Thymus (tissue), 11 donors: ENCODE measurements around the gene USP14. TPM values are rescaled to one million over a fixed set of nuclear protein-coding genes. Genes with fewer than 3 reads are reported as not detected.

ENCODE experiments used
- DNase-seq, 9 donors: peaks; one replicate each; pipeline ENCODE4 v3.0.0-alpha.2; 2013; ENCODE audit warnings: low spot score in 9 of 9, low read depth in 6 of 9, missing footprints in 1 of 9
- H3K27ac ChIP-seq, 2 donors: one replicate each; pipeline ENCODE4 v1.5.1; 2013; ENCODE audit warnings: control low read depth in 1 of 2, low read depth in 1 of 2, low read length in 1 of 2, mild to moderate bottlenecking in 1 of 2, moderate library complexity in 1 of 2
- H3K27me3 ChIP-seq, 2 donors: one replicate each; pipeline ENCODE4 v1.5.1; 2013; ENCODE audit warnings: low read length in 1 of 2; ENCODE audit not compliant: control insufficient read depth in 2 of 2, insufficient read depth in 1 of 2
- H3K36me3 ChIP-seq, 2 donors: one replicate each; pipeline ENCODE4 v1.5.1; 2013; ENCODE audit warnings: low read length in 1 of 2, mild to moderate bottlenecking in 1 of 2, moderate library complexity in 1 of 2; ENCODE audit not compliant: control insufficient read depth in 2 of 2, insufficient read depth in 2 of 2
- H3K4me1 ChIP-seq, 2 donors: one replicate each; pipeline ENCODE4 v1.5.1; 2013; ENCODE audit warnings: low read length in 2 of 2; ENCODE audit not compliant: control insufficient read depth in 2 of 2, insufficient read depth in 2 of 2
- H3K4me3 ChIP-seq, 2 donors: one replicate each; pipeline ENCODE4 v1.5.1; 2013; ENCODE audit warnings: low read length in 2 of 2, control low read depth in 1 of 2, mild to moderate bottlenecking in 1 of 2
- H3K9me3 ChIP-seq, 2 donors: one replicate each; pipeline ENCODE4 v1.5.1; 2013; ENCODE audit warnings: low read length in 1 of 2, mild to moderate bottlenecking in 1 of 2; ENCODE audit not compliant: control insufficient read depth in 2 of 2, insufficient read depth in 1 of 2
- WGBS: extraction: QIAGEN DNeasy Blood & Tissue Kit; methylation state at CpG from one replicate; pipeline ENCODE4 v1.1.7; 2013; 5-methylcytosine and 5-hydroxymethylcytosine counted together
- polyA plus RNA-seq: library from polyadenylated mRNA; stranded (reverse); fragments of 200-250 nt; gene quantifications from one replicate; pipeline ENCODE4 v1.2.3, GENCODE V29; 2013
- total RNA-seq: library from RNA; stranded (reverse); fragments of 120-200 nt; gene quantifications from one replicate; pipeline ENCODE4 v1.2.4, GENCODE V29; 2013
- donor health status: healthy.

The USP14 gene
- total and polyA plus RNA-seq, 2 donors, result 14.6 to 28.4 TPM

DNA sequence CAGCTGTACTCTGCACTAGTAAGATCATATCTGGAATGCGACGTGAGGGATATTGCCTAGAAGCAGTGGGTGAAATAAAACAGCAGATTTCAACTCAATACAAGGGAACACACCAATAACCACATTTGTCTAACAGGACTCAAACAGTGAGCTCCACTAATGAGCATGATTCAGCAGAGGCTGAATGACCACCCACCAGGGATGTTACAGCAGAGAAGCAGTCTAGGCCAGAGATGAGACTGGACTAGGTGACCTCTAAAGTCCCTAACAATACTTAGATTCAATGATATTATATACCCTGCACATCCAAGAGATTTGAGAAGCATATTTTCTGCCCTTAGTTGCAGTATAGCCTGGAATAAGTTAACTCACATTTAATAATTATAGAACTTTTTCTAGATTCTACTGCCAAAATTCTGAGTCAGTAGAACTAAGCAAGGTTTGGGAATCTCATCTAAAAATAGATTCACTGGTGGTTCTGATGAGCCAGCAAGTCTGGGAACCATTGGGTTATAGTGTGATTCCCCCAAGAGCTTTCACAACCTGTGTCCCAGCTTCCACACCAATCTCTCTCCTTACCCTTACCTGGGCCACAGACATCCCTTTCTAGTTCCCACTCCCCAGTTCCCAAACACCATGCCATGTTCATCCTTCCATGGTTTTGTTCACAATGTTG lies 103.2 kb downstream of the USP14 start:
- Histone ChIP-seq H3K27me3 (no peaks in the 10 kb centered on the region), H3K9me3 (no peaks in the 10 kb centered on the region), H3K4me1 (no peaks in the 10 kb centered on the region), H3K27ac (no peak overlapping the region), H3K4me3 (no peak overlapping the region), H3K36me3 (peaks cover 10 to 32% of the 10 kb centered on the region in 2 donors)
- 96% methylated on average over 2 of the region's 2 CpGs for WGBS
- no peak for DNase-seq

Other genes with a start within 250 kb of the USP14 start
- 0.14 TPM for gene TUBB8B, start 108.9 kb upstream of the USP14 start, total RNA-seq
- 1.2 TPM for gene TUBB8B, start 108.9 kb upstream of the USP14 start, polyA plus RNA-seq
- gene THOC1, start 109.5 kb downstream of the USP14 start, total RNA-seq, result 45.3 TPM
- gene THOC1, start 109.5 kb downstream of the USP14 start, polyA plus RNA-seq, result 90.5 TPM